ENCODE measurements around the gene PLXNA3.

PLXNA3 gene

GRCh38 chrX:154458954-154459778 lies 1.1 kb downstream of the PLXNA3 start:
- H3K4me3 ChIP-seq (ENCODE audit: low read length) = peak overlapping the region; percentile 57
- no peak for TF ChIP-seq ZNF274 (IDR thresholded peaks at IDR 0.05; ENCODE audit: low read depth, low read length)

GRCh38 chrX:154459832-154460231 lies 1.8 kb downstream of the PLXNA3 start:
- no peak for TF ChIP-seq ZNF274 (IDR thresholded peaks at IDR 0.05; ENCODE audit: low read depth, low read length)
- H3K4me3 ChIP-seq (ENCODE audit: low read length) = no peak overlapping the region

- no peak for TF ChIP-seq ZNF274 (IDR thresholded peaks at IDR 0.05; ENCODE audit: low read depth, low read length)
- H3K4me3 ChIP-seq (ENCODE audit: low read length) = no peak overlapping the region
Measured at GRCh38 chrX:154460326-154460725, 2.2 kb downstream of the PLXNA3 start.

GRCh38 chrX:154462396-154462795 lies 4.3 kb downstream of the PLXNA3 start:
- no peak for TF ChIP-seq ZNF274 (IDR thresholded peaks at IDR 0.05; ENCODE audit: low read depth, low read length)
- H3K4me3 ChIP-seq (ENCODE audit: low read length) = no peak overlapping the region

GRCh38 chrX:154463611-154464220 lies 5.6 kb downstream of the PLXNA3 start:
- TF ChIP-seq ZNF274 (IDR thresholded peaks at IDR 0.05; ENCODE audit: low read depth, low read length) = no peak
- no peak overlapping the region for H3K4me3 ChIP-seq (ENCODE audit: low read length)

GRCh38 chrX:154464806-154465365 lies 6.8 kb downstream of the PLXNA3 start:
- no peak overlapping the region for H3K4me3 ChIP-seq (ENCODE audit: low read length)
- TF ChIP-seq ZNF274 (IDR thresholded peaks at IDR 0.05; ENCODE audit: low read depth, low read length) = no peak

- no peak for TF ChIP-seq ZNF274 (IDR thresholded peaks at IDR 0.05; ENCODE audit: low read depth, low read length)
- H3K4me3 ChIP-seq (ENCODE audit: low read length) = no peak overlapping the region
Measured at GRCh38 chrX:154465601-154466000, 7.5 kb downstream of the PLXNA3 start.

- no peak for TF ChIP-seq ZNF274 (IDR thresholded peaks at IDR 0.05; ENCODE audit: low read depth, low read length)
- H3K4me3 ChIP-seq (ENCODE audit: low read length) = no peak overlapping the region
Measured at GRCh38 chrX:154466036-154466435, 8.0 kb downstream of the PLXNA3 start.

- no peak for TF ChIP-seq ZNF274 (IDR thresholded peaks at IDR 0.05; ENCODE audit: low read depth, low read length)
- no peak overlapping the region for H3K4me3 ChIP-seq (ENCODE audit: low read length)
Measured at GRCh38 chrX:154466907-154467306, 8.8 kb downstream of the PLXNA3 start.

GRCh38 chrX:154467556-154467955 lies 9.5 kb downstream of the PLXNA3 start:
- no peak for TF ChIP-seq ZNF274 (IDR thresholded peaks at IDR 0.05; ENCODE audit: low read depth, low read length)
- no peak overlapping the region for H3K4me3 ChIP-seq (ENCODE audit: low read length)

- TF ChIP-seq ZNF274 (IDR thresholded peaks at IDR 0.05; ENCODE audit: low read depth, low read length) = no peak
- no peak overlapping the region for H3K4me3 ChIP-seq (ENCODE audit: low read length)
Measured at GRCh38 chrX:154468217-154468616, 10.1 kb downstream of the PLXNA3 start.

GRCh38 chrX:154469114-154469513 lies 11.0 kb downstream of the PLXNA3 start:
- no peak for TF ChIP-seq ZNF274 (IDR thresholded peaks at IDR 0.05; ENCODE audit: low read depth, low read length)

GRCh38 chrX:154469880-154470279 lies 11.8 kb downstream of the PLXNA3 start:
- H3K4me3 ChIP-seq (ENCODE audit: low read length) = no peak overlapping the region
- TF ChIP-seq ZNF274 (IDR thresholded peaks at IDR 0.05; ENCODE audit: low read depth, low read length) = no peak

More at GRCh38 chrX:154469114-154469513, 11.0 kb downstream of the PLXNA3 start:
- no peak overlapping the region for H3K4me3 ChIP-seq (ENCODE audit: low read length)

GRCh38 chrX:154470434-154470833 lies 12.4 kb downstream of the PLXNA3 start:
- TF ChIP-seq ZNF274 (IDR thresholded peaks at IDR 0.05; ENCODE audit: low read depth, low read length) = no peak
- no peak overlapping the region for H3K4me3 ChIP-seq (ENCODE audit: low read length)
